DND-41 (cell line): ENCODE measurements around the gene IL1RAPL2.

Experiments used
- EZH2 ChIP-seq: IDR thresholded peaks from 3 replicates; pipeline ENCODE4 v1.6.1; 2012; ENCODE audit warnings: borderline replicate concordance, low read depth, mild to moderate bottlenecking, moderate library complexity, low read length, inconsistent platforms; ENCODE audit not compliant: severe bottlenecking
- TF ChIP-seq, protein P1 (sequence below): IDR thresholded peaks from 2 replicates; pipeline ENCODE4 v1.5.1; 2012; ENCODE audit warnings: borderline replicate concordance, low read length, moderate library complexity, mild to moderate bottlenecking; ENCODE audit not compliant: poor library complexity, severe bottlenecking; ENCODE audit errors: extremely low read depth

DNA sequence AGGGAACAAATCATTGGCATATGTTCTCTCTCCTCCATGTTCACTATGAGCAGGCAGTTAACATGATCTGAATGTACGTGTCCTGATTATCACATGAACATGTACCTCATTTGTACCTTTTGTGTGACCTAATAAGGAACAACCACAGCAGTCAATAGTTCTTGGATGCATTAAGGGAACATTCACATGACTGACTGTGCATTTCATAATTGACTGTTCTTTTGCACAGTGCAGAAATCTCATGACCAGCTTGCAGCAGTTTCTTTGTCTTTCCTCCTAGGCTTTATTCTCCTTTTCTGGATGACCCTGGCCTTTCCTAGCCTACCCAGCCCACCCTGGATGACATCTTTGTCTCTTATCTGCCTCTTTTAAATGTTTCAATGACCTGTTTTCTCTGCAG, 711.1 kb downstream of the IL1RAPL2 start:
- TF ChIP-seq, protein P1, sequence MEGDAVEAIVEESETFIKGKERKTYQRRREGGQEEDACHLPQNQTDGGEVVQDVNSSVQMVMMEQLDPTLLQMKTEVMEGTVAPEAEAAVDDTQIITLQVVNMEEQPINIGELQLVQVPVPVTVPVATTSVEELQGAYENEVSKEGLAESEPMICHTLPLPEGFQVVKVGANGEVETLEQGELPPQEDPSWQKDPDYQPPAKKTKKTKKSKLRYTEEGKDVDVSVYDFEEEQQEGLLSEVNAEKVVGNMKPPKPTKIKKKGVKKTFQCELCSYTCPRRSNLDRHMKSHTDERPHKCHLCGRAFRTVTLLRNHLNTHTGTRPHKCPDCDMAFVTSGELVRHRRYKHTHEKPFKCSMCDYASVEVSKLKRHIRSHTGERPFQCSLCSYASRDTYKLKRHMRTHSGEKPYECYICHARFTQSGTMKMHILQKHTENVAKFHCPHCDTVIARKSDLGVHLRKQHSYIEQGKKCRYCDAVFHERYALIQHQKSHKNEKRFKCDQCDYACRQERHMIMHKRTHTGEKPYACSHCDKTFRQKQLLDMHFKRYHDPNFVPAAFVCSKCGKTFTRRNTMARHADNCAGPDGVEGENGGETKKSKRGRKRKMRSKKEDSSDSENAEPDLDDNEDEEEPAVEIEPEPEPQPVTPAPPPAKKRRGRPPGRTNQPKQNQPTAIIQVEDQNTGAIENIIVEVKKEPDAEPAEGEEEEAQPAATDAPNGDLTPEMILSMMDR, result no peak
- TF ChIP-seq EZH2, result no peak
